GM19455 (cell line): ENCODE measurements around the gene SEL1L2.

Experiments used
- ATAC-seq: cut with Tn5 transposase; IDR thresholded peaks from one replicate; pipeline ENCODE4 v1.9.1; 2021; ENCODE audit not compliant: unreplicated experiment

Gene SEL1L2

DNA sequence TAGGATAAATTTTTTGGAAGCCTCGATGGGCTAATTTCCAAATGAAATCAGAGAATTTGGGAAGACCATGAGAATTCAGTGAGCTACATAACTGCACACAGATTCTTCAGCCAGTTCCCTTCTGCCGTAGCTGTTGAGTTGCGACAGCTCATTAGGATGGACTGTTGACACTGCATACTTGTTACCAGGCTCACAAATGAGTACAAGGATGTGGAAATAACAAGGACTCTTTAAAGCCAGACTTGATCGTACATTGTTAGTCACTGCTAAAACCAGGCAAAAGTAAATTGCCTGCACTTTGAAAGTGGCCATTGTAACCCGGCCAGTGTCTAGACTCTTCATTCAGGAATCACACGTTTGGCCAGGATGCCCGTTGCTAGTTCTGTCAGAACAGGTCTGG lies 168.5 kb downstream of the SEL1L2 start:
- no peak for ATAC-seq

DNA sequence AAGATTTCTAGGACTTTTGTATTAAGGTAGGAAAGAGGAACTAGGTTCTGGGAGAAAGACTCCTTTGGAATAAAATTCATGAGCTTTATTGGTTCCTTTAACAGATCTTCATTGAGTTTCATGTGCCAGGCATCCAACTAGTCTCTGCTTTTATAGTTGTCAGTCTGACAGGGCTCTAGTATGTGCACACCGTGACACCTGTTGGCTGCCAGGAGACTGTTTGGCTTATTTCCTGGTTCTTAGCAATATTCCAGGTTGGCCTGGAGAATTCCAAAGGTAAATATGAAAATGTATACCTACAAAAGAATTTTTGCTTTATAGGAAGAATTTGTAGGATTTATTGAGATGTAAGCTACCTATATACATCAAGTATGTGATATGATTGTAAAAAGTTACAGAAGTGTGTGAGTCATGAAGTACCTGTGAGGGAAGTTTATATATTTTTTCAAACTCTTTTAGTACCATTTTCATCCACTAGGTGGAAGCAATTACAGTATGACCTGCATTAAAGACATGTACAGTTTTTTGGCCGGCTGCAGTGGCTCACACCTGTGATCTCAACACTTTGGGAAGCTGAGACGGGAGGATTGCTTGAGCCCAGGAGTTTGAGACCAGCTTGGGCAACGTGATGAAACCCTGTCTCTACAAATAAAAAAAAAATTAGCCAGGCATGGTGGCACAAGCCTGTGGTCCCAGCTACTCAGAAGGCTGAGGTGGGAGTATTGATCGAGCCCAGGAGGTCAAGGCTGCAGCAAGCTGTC lies 170.3 kb downstream of the SEL1L2 start:
- peak; percentile 84 for ATAC-seq

DNA sequence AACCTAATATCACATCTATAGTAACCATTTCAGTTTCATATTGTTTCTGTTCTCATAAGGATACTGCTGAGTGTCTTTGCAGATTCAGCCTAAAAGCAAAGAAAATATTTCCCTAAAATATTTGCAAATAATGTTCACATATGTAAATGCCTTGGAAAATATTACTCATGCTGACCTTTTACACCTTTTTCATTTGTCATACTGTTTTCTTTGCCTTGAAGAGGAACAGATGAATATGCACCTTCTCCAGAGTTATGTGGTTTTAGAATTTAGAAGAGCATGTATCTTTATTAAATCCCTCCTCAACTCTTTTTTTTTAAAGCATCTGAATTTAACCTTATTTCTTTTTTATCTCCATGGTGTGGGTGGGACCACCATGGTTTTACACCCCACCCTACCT lies 173.1 kb downstream of the SEL1L2 start:
- ATAC-seq: no peak

DNA sequence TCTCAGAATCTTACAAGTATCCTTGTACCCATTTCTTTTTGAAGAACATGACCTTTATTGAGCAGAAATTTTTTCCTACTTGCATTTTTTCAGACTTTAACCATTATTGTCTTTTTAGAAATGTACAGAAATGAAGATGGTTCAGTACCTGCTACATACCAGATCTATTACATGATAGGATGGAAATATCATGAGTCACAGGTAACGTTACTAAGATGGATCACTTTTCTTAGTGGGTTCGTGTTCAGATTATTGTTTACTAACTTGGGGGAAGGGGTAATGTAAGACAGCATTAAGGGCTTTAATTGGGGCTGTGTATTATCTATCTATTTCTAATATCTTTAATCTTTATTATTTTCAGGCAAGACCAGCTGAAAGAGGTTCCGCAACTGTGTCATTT lies 173.7 kb downstream of the SEL1L2 start:
- no peak for ATAC-seq

DNA sequence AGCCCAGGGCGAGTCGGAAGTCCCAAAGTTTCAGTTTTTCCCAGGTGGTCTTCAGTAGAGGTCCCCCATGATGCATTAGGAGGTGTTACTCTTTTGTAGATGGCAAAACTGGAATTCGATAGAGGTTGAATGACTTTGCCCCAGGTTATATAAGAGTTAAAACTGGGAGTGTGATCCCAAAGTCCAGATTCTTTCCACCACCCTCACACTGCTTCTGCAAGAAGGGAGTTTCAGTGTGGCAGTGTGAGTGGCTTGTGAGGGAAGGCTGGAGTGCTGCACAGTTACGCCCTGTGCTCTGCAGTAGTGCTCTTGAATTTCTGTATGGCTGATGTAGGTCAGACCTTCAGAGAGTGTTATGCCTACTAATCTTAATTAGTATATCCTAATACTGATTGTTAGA lies 175.7 kb downstream of the SEL1L2 start:
- ATAC-seq: no peak

DNA sequence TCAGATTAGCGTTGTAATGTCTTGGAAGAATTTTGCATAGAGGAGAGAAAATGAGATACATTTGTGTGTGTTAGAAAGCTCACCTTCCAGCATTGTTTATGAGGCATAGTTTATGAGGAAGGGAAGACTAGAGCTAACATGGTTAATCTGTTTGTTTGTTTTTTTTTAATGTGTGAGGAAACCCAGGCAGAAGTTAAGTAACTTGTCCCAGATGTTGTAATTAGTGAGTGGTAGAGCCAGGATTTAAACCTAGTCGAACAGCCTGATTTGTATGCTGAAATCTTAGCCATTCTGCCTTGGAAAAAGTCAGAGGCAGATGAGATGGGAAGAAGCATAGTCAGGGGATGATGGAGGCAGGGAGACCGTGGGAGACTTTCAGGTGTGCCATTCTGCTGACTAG lies 176.5 kb downstream of the SEL1L2 start:
- ATAC-seq: no peak

DNA sequence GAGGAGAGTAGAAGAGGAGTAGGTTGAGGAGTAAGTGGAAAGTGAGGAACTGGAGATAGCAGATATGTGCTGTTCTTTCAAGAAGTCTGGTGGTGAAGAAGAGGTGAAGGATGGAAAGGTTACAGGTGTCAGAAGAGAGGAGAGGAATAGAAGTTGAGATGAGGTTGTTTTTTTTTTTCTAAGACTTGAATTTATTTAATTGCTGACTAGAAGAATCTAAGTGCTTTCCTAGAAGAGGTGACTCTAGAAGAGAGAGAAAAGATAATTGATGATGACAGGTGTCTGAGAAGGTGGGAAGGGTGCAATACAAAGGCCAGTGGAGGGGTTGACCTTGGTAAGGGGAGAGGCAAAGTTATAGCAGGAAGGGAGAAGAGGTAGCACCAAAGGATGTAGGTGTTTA lies 180.0 kb downstream of the SEL1L2 start:
- no peak for ATAC-seq

DNA sequence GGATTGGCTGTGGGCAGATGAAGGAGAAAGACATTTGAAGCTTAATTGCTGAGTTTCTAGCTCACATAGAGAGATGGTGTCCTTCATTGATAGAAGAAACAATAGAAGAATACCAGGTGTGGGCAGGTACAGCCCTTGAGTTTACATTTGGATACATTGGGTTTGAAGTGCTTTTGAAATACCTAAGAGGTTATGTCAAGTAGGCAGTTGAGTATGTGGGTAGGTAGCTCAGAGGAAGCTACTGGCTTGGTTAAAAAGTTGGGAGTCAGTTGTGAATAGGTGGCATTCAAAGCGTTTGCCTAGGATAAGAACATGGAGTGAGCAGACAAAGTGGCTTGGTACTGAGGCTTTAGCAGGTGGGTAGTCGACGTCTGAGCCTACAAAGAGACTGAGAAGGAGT lies 180.6 kb downstream of the SEL1L2 start:
- ATAC-seq: no peak

DNA sequence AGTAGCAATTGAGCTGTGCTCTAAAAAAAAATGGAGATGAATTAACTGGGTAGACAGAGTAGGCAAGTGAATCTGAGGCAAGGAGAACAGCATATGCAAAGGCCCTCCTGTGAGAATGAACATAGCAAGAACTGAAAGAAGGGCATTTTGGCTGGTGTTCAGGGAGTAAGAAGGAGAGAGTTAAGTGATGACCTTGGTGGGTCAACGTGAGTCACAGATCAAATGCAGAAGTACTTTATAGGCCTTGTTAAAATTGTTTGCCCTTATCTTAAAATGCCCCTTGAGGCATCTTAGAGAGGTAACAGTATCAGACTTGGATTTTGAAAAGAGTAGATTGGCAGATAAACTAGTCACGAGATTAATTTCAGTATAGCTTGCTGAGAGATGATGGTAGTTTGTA lies 181.0 kb downstream of the SEL1L2 start:
- no peak for ATAC-seq

DNA sequence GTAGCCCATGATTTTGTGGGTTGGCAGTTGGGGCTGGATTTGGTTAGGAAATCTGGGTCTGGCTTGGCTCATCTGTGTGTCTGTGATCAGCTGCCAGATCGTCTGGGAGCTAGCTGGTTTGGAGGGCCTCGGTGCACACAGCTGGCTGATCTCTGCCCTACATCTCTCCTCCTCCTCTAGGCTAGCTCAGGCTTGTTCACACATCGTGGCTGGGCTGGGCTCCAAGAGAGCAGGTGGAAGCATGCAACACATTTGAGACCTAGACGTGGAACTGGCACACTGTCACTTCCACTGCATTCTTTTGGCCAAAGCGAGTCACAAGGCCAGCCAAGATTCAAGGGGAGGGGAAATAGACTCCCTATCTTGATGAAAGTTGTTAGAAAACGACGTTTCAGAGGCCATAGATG lies 189.7 kb downstream of the SEL1L2 start:
- ATAC-seq: no peak

DNA sequence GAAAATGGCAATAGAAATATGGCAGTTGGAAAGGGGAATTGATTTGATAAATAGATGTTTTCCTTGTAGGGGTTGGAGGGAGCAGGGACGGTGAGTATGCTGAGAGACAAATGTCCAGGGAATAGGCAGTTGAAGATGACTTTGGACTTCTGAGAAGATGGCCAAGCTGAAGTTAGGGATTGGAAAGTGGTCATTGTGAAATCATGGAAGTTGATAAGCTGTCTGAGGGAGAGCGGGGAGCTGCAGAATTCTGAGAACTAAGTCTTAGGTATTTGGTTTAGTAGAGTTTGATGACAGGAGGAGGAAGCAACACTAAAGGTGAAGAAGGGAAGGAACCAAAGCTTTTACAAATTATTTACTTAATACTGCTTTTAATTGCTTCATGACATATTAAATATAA lies 190.4 kb downstream of the SEL1L2 start:
- ATAC-seq: no peak
